ENCODE data around the gene SEMA6C.

DNA sequence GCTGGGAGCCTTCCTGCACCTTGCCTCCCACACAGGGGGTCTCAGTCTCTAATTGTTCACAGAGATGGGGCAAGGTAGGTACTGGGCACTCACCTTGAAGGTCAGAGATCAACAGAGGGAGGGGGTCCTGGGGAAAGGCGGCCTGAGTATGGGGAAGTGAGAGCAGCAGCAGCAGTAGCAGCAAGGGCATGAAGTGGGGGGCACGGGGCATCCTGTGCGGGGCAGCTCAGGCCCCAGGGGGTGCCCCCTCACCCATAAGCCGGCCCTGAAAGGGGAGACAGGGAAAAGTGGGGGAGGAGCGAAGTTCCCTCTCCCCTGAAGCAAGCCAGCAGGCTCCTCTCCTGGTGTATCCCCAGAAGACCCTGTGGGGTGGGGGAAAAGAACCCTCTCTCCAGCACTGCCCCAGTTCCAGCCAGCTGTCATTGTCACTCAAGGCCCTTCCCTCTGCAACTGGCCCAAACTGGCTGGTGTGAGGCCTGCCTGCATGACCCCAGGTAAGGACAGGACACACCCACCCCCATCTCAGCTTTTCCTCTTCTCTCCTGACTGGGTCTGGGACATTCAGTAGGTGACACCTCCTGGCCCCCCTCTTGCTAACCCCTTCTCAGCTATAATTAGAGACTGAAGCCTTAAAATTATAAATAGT is 3.9 kb downstream of the SEMA6C start:
- TF ChIP-seq EZH2 (IDR thresholded peaks at IDR 0.05), result no peak
- no peak for TF ChIP-seq POLR2AphosphoS5 (IDR thresholded peaks at IDR 0.05; ENCODE audit: borderline replicate concordance, low read depth, low read length)
